ENCODE results near the gene ZFAND3.

The ZFAND3 gene

GRCh38 chr6:37913210-37913609 is 93.7 kb downstream of the ZFAND3 start:
- DNase-seq, result no peak
- no peak for ATAC-seq
- Mint-ChIP-seq H3K27ac (no peak overlapping the region), H3K4me3 (no peak overlapping the region), H3K27me3 (no peaks in the 10 kb centered on the region), H3K4me1 (peaks cover 47% of the 10 kb centered on the region), H3K9me3 (no peaks in the 10 kb centered on the region)

DNA sequence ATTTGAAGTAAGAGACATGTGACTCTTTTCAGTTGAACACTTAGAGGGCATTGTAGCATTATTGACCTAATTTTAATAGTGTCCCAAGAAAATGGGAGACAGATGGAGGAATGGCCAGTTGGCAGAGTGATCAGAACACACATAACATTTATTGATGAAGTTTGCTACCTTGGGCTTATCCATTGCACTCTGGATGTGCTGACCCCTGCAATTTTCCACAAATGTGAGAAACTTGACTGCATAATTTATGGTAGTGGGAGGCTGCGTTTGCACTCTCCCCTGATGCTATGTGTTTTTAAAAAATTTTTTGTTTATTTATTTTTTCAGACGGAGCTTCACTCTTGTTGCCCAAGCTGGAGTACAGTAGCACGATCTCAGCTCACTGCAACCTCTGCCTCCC is 95.9 kb downstream of the ZFAND3 start:
- no peak overlapping the region for H3K4me3 Mint-ChIP-seq
- H3K27me3 Mint-ChIP-seq, result no peaks in the 10 kb centered on the region
- DNase-seq (no peak), ATAC-seq (no peak)
- H3K27ac Mint-ChIP-seq, result no peak overlapping the region
- H3K4me1 Mint-ChIP-seq, result peaks cover 42% of the 10 kb centered on the region
- H3K9me3 Mint-ChIP-seq, result no peaks in the 10 kb centered on the region

DNA sequence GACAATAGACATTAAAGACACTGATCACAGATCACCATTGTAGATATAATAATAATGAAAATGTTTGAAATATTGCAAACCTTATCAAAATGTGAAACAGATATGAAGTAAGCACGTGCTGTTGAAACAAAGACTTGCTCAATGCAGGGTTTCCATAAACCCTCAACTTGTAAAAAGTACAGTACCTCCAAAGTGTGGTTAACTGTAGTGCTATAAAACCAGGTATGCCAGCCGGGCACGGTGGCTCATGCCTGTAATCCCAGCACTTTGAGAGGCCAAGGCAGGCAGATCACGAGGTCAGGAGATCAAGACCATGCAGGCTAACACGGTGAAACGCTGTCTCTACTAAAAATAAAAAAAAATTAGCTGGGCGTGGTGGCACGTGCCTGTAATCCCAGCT is 96.6 kb downstream of the ZFAND3 start:
- peaks cover 41% of the 10 kb centered on the region for H3K4me1 Mint-ChIP-seq
- no peak for DNase-seq
- no peaks in the 10 kb centered on the region for H3K27me3 Mint-ChIP-seq
- H3K4me3 Mint-ChIP-seq, result no peak overlapping the region
- no peaks in the 10 kb centered on the region for H3K9me3 Mint-ChIP-seq
- no peak overlapping the region for H3K27ac Mint-ChIP-seq
- no peak for ATAC-seq

DNA sequence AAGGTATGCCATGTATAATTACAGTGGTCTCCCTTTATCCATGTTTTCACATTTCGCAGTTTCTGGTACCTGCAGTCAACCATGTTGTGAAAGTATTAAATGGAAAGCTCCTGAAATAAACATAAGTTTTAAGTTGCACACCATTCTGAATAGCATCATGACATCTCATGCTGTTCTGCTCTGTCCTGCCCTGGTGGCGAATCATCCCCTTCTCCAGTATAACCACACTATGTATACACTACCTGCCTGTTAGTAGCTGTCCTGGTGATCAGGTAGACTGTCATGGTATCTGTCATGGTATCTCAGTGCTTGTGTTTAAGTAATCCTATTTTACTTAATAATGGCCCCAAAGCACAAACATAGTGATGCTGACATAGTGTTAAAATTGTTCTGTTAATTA is 97.1 kb downstream of the ZFAND3 start:
- no peaks in the 10 kb centered on the region for H3K27me3 Mint-ChIP-seq
- H3K4me1 Mint-ChIP-seq, result peaks cover 37% of the 10 kb centered on the region
- H3K4me3 Mint-ChIP-seq, result no peak overlapping the region
- DNase-seq (no peak), ATAC-seq (no peak)
- H3K9me3 Mint-ChIP-seq, result no peaks in the 10 kb centered on the region
- H3K27ac Mint-ChIP-seq, result no peak overlapping the region

DNA sequence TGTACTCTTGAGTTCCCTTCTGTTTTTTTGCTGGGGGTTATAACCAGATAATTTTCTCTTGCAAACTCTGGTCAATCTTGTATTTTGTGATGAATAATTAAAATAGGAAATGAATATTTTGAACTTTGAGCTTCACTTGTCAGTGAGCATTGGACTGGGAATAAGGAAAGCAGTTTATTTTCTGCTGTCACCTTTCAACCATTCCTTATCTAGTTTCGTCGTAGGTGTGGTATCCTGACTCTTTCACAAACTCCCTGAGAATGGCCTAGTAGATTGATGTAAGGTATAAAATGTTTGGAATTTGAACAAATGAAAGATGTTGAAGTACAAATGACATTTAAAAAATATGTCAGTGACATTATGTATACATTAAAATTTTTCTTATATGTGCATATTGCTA is 98.0 kb downstream of the ZFAND3 start:
- DNase-seq (no peak), ATAC-seq (no peak)
- Mint-ChIP-seq H3K4me1 (peaks cover 32% of the 10 kb centered on the region), H3K27me3 (no peaks in the 10 kb centered on the region), H3K4me3 (no peak overlapping the region), H3K9me3 (no peaks in the 10 kb centered on the region), H3K27ac (no peak overlapping the region)

DNA sequence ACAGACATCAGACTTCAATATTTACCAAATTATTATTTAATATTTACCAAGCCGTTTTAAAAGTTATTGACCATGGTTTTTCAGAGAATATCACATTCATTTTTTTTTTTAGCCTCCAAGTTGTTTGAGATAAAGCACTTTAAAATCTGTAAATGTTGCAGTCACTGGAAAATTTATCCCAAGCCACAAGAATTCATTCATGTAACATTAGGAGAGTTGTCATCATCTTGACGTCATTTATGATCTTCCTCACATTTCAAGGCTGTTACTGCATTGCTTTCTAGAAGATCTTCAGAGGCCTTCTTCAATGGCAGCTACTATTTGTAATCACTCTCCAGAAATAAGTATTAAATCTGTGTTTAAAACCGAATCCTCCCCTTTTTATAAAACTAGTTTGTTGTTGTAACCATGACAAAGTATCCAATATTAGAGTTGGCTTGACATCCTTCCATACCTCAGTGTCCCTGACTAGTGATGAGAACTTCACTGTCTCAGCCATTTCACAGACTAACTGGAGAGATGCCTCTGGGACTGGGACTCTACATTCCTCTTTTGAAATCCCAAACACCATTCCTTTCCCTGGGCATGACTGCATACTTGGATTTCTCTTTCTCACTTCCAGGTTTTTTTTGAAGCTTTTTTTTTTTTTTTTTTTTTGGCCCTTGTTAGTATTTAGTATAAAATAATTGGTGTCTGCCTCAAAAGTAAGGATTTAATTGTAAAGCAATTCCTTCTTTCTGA is 100.1 kb downstream of the ZFAND3 start:
- H3K4me1 Mint-ChIP-seq, result peaks cover 39% of the 10 kb centered on the region
- H3K27ac Mint-ChIP-seq, result no peak overlapping the region
- no peaks in the 10 kb centered on the region for H3K27me3 Mint-ChIP-seq
- peaks cover 0 to under 1% of the 10 kb centered on the region in 2 donors for H3K9me3 Mint-ChIP-seq
- H3K4me3 Mint-ChIP-seq, result no peak overlapping the region
- no peak for ATAC-seq
- no peak for DNase-seq

DNA sequence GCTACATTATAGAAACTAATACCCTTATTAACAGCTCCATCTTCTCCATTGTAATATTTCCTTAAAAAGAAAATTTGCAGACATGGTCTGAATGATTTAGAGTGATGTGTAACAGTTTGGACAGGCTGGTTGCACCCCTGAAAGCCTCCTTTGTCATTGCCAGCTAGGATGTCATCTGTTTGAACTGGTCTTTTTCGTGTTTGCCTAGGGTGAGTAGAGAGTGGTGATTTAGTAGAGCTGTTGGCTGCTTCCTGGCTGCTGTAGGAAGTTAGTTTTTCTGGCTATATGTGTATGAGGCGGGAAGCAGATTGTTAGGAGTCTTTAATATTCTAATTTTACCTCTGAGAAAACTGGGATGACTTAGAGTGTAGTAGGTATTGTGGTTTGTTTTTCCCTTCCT is 101.1 kb downstream of the ZFAND3 start:
- H3K4me1 Mint-ChIP-seq, result peaks cover 37% of the 10 kb centered on the region
- H3K4me3 Mint-ChIP-seq, result no peak overlapping the region
- ATAC-seq, result no peak
- no peak overlapping the region for H3K27ac Mint-ChIP-seq
- peaks cover 0 to 5% of the 10 kb centered on the region in 2 donors for H3K9me3 Mint-ChIP-seq
- DNase-seq, result no peak
- no peaks in the 10 kb centered on the region for H3K27me3 Mint-ChIP-seq

GRCh38 chr6:37922563-37922962 is 103.0 kb downstream of the ZFAND3 start:
- H3K27ac Mint-ChIP-seq, result no peak overlapping the region
- peaks cover 32% of the 10 kb centered on the region for H3K4me1 Mint-ChIP-seq
- peaks cover 0 to 5% of the 10 kb centered on the region in 2 donors for H3K9me3 Mint-ChIP-seq
- H3K4me3 Mint-ChIP-seq, result no peak overlapping the region
- DNase-seq, result no peak
- no peak for ATAC-seq
- no peaks in the 10 kb centered on the region for H3K27me3 Mint-ChIP-seq

- Mint-ChIP-seq H3K27ac (peak overlapping the region in 1 of 2 donors; percentile 15), H3K27me3 (no peaks in the 10 kb centered on the region), H3K4me1 (peaks cover 38% of the 10 kb centered on the region), H3K9me3 (peaks cover 0 to 5% of the 10 kb centered on the region in 2 donors), H3K4me3 (no peak overlapping the region)
- DNase-seq (no peak), ATAC-seq (no peak)
Measured at GRCh38 chr6:37923514-37923913, 104.0 kb downstream of the ZFAND3 start.

GRCh38 chr6:37926661-37927060 is 107.1 kb downstream of the ZFAND3 start:
- ATAC-seq (no peak), DNase-seq (no peak)
- no peaks in the 10 kb centered on the region for H3K27me3 Mint-ChIP-seq
- peaks cover 0 to 5% of the 10 kb centered on the region in 2 donors for H3K9me3 Mint-ChIP-seq
- no peak overlapping the region for H3K27ac Mint-ChIP-seq
- no peak overlapping the region for H3K4me3 Mint-ChIP-seq
- peaks cover 31% of the 10 kb centered on the region for H3K4me1 Mint-ChIP-seq

DNA sequence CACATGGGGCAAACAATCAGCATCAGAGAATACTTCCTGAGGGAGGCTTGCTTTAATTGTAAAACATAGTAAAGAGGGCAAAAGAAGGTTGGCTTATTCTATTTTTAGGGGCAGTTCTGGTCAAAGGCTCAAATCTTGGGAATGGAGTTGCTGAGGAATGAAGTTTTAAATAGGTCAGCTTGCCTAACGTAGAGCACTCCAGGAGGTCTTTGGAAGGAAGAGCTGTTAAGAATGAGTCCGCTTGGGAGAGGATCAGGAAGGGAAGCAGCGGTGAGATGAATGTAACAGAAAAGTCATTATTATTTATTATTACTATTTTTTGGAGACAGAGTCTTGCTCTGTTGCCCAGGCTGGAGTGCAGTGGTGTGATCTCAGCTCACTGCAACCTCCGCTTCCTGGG is 108.7 kb downstream of the ZFAND3 start:
- ATAC-seq (no peak), DNase-seq (no peak)
- H3K4me1 Mint-ChIP-seq, result peaks cover 31% of the 10 kb centered on the region
- H3K27ac Mint-ChIP-seq, result peak overlapping the region in 1 of 2 donors; percentile 58
- H3K27me3 Mint-ChIP-seq, result no peaks in the 10 kb centered on the region
- peaks cover 0 to 5% of the 10 kb centered on the region in 2 donors for H3K9me3 Mint-ChIP-seq
- H3K4me3 Mint-ChIP-seq, result no peak overlapping the region

GRCh38 chr6:37930288-37930971 is 110.9 kb downstream of the ZFAND3 start:
- Mint-ChIP-seq H3K4me1 (peaks cover 23% of the 10 kb centered on the region), H3K27me3 (no peaks in the 10 kb centered on the region), H3K9me3 (no peaks in the 10 kb centered on the region), H3K4me3 (no peak overlapping the region), H3K27ac (no peak overlapping the region)
- ATAC-seq, result no peak
- no peak for DNase-seq

GRCh38 chr6:37931066-37931465 is 111.5 kb downstream of the ZFAND3 start:
- H3K9me3 Mint-ChIP-seq, result no peaks in the 10 kb centered on the region
- DNase-seq, result no peak
- H3K27ac Mint-ChIP-seq, result no peak overlapping the region
- H3K27me3 Mint-ChIP-seq, result no peaks in the 10 kb centered on the region
- peaks cover 27% of the 10 kb centered on the region for H3K4me1 Mint-ChIP-seq
- H3K4me3 Mint-ChIP-seq, result no peak overlapping the region
- no peak for ATAC-seq

DNA sequence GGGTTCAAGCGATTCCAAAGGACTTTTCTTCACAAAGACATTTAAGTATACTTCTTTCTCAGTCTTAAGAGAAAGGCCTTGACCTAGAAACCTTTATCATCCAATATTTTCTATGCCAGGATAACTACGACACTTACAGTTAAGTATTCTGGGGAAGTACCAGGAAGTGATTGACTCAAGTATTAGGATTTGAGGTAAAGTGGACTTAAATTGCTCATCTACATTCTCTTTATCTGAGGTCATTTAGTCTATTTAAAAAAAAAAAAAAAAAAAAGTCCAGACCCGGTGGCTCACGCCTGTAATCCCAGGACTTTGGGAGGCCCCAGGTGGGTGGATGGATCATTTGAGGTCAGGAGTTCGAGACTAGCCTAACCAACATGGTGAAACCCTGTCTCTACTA is 114.7 kb downstream of the ZFAND3 start:
- Mint-ChIP-seq H3K27ac (no peak overlapping the region), H3K27me3 (no peaks in the 10 kb centered on the region), H3K4me1 (peaks cover 38% of the 10 kb centered on the region), H3K9me3 (no peaks in the 10 kb centered on the region), H3K4me3 (no peak overlapping the region)
- ATAC-seq, result no peak
- DNase-seq, result no peak

GRCh38 chr6:37936150-37936549 is 116.6 kb downstream of the ZFAND3 start:
- Mint-ChIP-seq H3K27me3 (no peaks in the 10 kb centered on the region), H3K4me1 (peaks cover 35% of the 10 kb centered on the region), H3K9me3 (no peaks in the 10 kb centered on the region), H3K4me3 (no peak overlapping the region), H3K27ac (no peak overlapping the region)
- no peak for DNase-seq
- ATAC-seq, result no peak

GRCh38 chr6:37936906-37937305 is 117.4 kb downstream of the ZFAND3 start:
- H3K4me1 Mint-ChIP-seq, result peaks cover 35% of the 10 kb centered on the region
- no peaks in the 10 kb centered on the region for H3K27me3 Mint-ChIP-seq
- ATAC-seq (no peak), DNase-seq (no peak)
- H3K4me3 Mint-ChIP-seq, result peak overlapping the region; percentile 8 to 32
- no peak overlapping the region for H3K27ac Mint-ChIP-seq
- no peaks in the 10 kb centered on the region for H3K9me3 Mint-ChIP-seq

Measured in stimulated activated naive CD8-positive, alpha-beta T cell treated with anti-CD3 and anti-CD28 coated beads, Interleukin-15, amount 100 ng/mL, for 72 hours (primary cell).